ENCODE results near the gene SCYL3.

Gene SCYL3

DNA sequence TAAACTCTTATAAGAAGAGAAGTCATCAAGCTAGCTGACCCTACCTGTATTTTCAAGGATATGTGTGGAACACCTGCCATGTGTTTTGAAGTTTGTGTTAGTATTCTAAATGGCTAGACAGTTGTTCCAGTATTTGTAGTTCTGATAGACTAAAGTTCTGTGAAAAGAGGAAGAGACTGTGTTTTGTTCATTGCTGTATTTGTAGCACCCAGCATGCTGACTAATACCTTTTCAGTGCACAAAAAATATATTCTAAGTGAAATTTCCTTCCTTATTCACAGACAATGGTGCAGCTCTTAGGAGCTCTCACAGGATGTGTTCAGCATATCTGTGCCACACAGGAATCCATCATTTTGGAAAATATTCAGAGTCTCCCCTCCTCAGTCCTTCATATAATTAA is 90.8 kb downstream of the SCYL3 start:
- no peak overlapping the region for H3K27ac ChIP-seq (ENCODE audit: low read depth, low read length)
- H4K20me1 ChIP-seq (ENCODE audit: low read depth, low read length) = no peaks in the 10 kb centered on the region
- H2AFZ ChIP-seq (ENCODE audit: low read depth, low read length, severe bottlenecking) = no peak overlapping the region
- peaks cover 30% of the 10 kb centered on the region; the same call in 1 of the 2 replicates for H3F3A ChIP-seq (ENCODE audit: insufficient read depth)
- H3K4me3 ChIP-seq (ENCODE audit: insufficient read depth, low read length, poor library complexity, severe bottlenecking) = no peak overlapping the region
- no peaks in the 10 kb centered on the region for H3K9me3 ChIP-seq (ENCODE audit: insufficient read depth, low read length)
- no peaks in the 10 kb centered on the region for H3K9me2 ChIP-seq (replicated peaks; ENCODE audit: insufficient read depth, low read length)
- no peak overlapping the region for H3K4me2 ChIP-seq (ENCODE audit: low read depth, low read length, poor library complexity, severe bottlenecking)
- H3K79me2 ChIP-seq (ENCODE audit: insufficient read depth, low read length) = peaks cover 46% of the 10 kb centered on the region
- TF ChIP-seq, protein P1, sequence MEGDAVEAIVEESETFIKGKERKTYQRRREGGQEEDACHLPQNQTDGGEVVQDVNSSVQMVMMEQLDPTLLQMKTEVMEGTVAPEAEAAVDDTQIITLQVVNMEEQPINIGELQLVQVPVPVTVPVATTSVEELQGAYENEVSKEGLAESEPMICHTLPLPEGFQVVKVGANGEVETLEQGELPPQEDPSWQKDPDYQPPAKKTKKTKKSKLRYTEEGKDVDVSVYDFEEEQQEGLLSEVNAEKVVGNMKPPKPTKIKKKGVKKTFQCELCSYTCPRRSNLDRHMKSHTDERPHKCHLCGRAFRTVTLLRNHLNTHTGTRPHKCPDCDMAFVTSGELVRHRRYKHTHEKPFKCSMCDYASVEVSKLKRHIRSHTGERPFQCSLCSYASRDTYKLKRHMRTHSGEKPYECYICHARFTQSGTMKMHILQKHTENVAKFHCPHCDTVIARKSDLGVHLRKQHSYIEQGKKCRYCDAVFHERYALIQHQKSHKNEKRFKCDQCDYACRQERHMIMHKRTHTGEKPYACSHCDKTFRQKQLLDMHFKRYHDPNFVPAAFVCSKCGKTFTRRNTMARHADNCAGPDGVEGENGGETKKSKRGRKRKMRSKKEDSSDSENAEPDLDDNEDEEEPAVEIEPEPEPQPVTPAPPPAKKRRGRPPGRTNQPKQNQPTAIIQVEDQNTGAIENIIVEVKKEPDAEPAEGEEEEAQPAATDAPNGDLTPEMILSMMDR (IDR thresholded peaks at IDR 0.05; ENCODE audit: insufficient read depth, low read length, poor library complexity, severe bottlenecking) = no peak
- TF ChIP-seq EZH2phosphoT487 (conservative IDR thresholded peaks at IDR 0.05; ENCODE audit: low read length) = no peak
- H3K9ac ChIP-seq (ENCODE audit: low read length) = no peak overlapping the region
- H3K27me3 ChIP-seq (ENCODE audit: low read length) = no peaks in the 10 kb centered on the region
- H3K36me3 ChIP-seq (ENCODE audit: low read length) = peaks cover 58% of the 10 kb centered on the region
